Upper lobe of left lung (tissue), 4 donors: Measurements from ENCODE around the gene GLRX.

Experiments used
- CTCF ChIP-seq, 6 experiments: fragments of 450-650 bp in 4 of 6; fragments of 200-600 bp in 2 of 6; sonication (generic) in 2 of 6; IDR thresholded peaks; one replicate each; pipeline ENCODE4 v1.5.1; 2016 to 2019; ENCODE audit warnings: antibody characterized with exemption in 6 of 6
- EP300 ChIP-seq, 4 donors: sonication (generic); formaldehyde crosslinking; IDR thresholded peaks; one replicate each; pipeline ENCODE4 v1.5.1; 2017; ENCODE audit warnings: antibody characterized with exemption in 4 of 4, control low read depth in 2 of 4
- POLR2A ChIP-seq, 4 donors: fragments of 450-650 bp; IDR thresholded peaks; one replicate each; pipeline ENCODE4 v1.5.1; 2016 to 2017; ENCODE audit warnings: antibody characterized with exemption in 4 of 4, mild to moderate bottlenecking in 2 of 4
- POLR2AphosphoS5 ChIP-seq, 2 donors: sonication (generic); formaldehyde crosslinking; IDR thresholded peaks; one replicate each; pipeline ENCODE4 v1.5.1; 2017; ENCODE audit warnings: antibody characterized with exemption in 2 of 2

GRCh38 chr5:95816341-95816740, 6.2 kb downstream of the GLRX start:
- TF ChIP-seq POLR2A (IDR thresholded peaks at IDR 0.05) = no peak
- no peak for TF ChIP-seq CTCF (IDR thresholded peaks at IDR 0.05)
- TF ChIP-seq EP300 (IDR thresholded peaks at IDR 0.05) = no peak
- TF ChIP-seq POLR2AphosphoS5 (IDR thresholded peaks at IDR 0.05) = no peak
